SK-N-SH treated with all-trans-retinoic acid at 6 μM for 48 hours (cell line): Measurements from ENCODE around the gene CRHR1.

Source experiments
- ATAC-seq: fragments of 200-7000 bp; cut with Tn5 transposase; 3 replicates; pipeline ENCODE4 v1.9.1; 2020; ENCODE audit warnings: mild to moderate bottlenecking, moderate library complexity
- ARNTL ChIP-seq: fragments of 450-650 bp; formaldehyde crosslinking; IDR thresholded peaks from 2 replicates; pipeline ENCODE4 v1.5.0; 2020; ENCODE audit warnings: low read depth, mild to moderate bottlenecking, moderate library complexity, borderline replicate concordance
- BACH2 ChIP-seq: fragments of 250-450 bp; sonication (Bioruptor Pico); IDR thresholded peaks from 2 replicates; pipeline ENCODE4 v1.9.0; 2021; ENCODE audit warnings: mild to moderate bottlenecking, borderline replicate concordance
- CSDC2 ChIP-seq: fragments of 250-450 bp; sonication (Bioruptor Pico); IDR thresholded peaks from 2 replicates; pipeline ENCODE4 v1.5.0; 2020; ENCODE audit warnings: mild to moderate bottlenecking, moderate library complexity
- ESRRG ChIP-seq: fragments of 250-450 bp; sonication (Bioruptor Pico); IDR thresholded peaks from 2 replicates; pipeline ENCODE4 v1.6.1; 2021; ENCODE audit warnings: mild to moderate bottlenecking
- GLIS3 ChIP-seq: fragments of 250-450 bp; sonication (Bioruptor Pico); IDR thresholded peaks from 2 replicates; pipeline ENCODE4 v1.5.0; 2020; ENCODE audit warnings: mild to moderate bottlenecking, moderate library complexity
- PPARA ChIP-seq: fragments of 250-450 bp; sonication (Bioruptor Pico); IDR thresholded peaks from 2 replicates; pipeline ENCODE4 v1.5.0; 2020; ENCODE audit warnings: mild to moderate bottlenecking, borderline replicate concordance
- RARB ChIP-seq: fragments of 250-450 bp; sonication (Bioruptor Pico); IDR thresholded peaks from 2 replicates; pipeline ENCODE4 v1.8.0; 2021; ENCODE audit warnings: mild to moderate bottlenecking, moderate library complexity
- SNAI2 ChIP-seq: fragments of 250-450 bp; sonication (Bioruptor Pico); IDR thresholded peaks from 2 replicates; pipeline ENCODE4 v1.5.0; 2020; ENCODE audit warnings: mild to moderate bottlenecking, moderate library complexity
- TCF4 ChIP-seq: fragments of 250-450 bp; sonication (Bioruptor Pico); IDR thresholded peaks from 2 replicates; pipeline ENCODE4 v1.8.0; 2021; ENCODE audit warnings: mild to moderate bottlenecking, moderate library complexity, borderline replicate concordance
- TOX ChIP-seq: fragments of 250-450 bp; sonication (Bioruptor Pico); IDR thresholded peaks from 2 replicates; pipeline ENCODE4 v1.8.0; 2021; ENCODE audit warnings: mild to moderate bottlenecking, moderate library complexity, borderline replicate concordance
- ZC3H10 ChIP-seq: fragments of 250-450 bp; sonication (Bioruptor Pico); IDR thresholded peaks from 2 replicates; pipeline ENCODE4 v1.5.1; 2021; ENCODE audit warnings: mild to moderate bottlenecking, moderate library complexity
- ZFP3 ChIP-seq: fragments of 250-450 bp; sonication (Bioruptor Pico); IDR thresholded peaks from 2 replicates; pipeline ENCODE4 v1.5.0; 2020; ENCODE audit warnings: mild to moderate bottlenecking, moderate library complexity
- ZFP30 ChIP-seq: fragments of 450-650 bp; formaldehyde crosslinking; IDR thresholded peaks from 2 replicates; pipeline ENCODE4 v1.5.0; 2022; ENCODE audit warnings: mild to moderate bottlenecking, moderate library complexity
- ZNF565 ChIP-seq: fragments of 450-650 bp; formaldehyde crosslinking; conservative IDR thresholded peaks from 2 replicates; pipeline ENCODE4 v1.5.0; 2020; ENCODE audit warnings: low read depth, mild to moderate bottlenecking, moderate library complexity
- ZNF70 ChIP-seq: fragments of 450-650 bp; formaldehyde crosslinking; IDR thresholded peaks from 2 replicates; pipeline ENCODE4 v1.5.0; 2020; ENCODE audit warnings: mild to moderate bottlenecking, moderate library complexity
- TF ChIP-seq, protein P1 (sequence below): fragments of 250-450 bp; sonication (Bioruptor Pico); IDR thresholded peaks from 2 replicates; pipeline ENCODE4 v1.8.0; 2021; ENCODE audit warnings: low read depth, mild to moderate bottlenecking, moderate library complexity, borderline replicate concordance
- TF ChIP-seq, protein P2 (sequence below): fragments of 250-450 bp; sonication (Bioruptor Pico); IDR thresholded peaks from 2 replicates; pipeline ENCODE4 v1.5.1; 2020; ENCODE audit warnings: low read depth, mild to moderate bottlenecking, moderate library complexity
- TF ChIP-seq, protein P3 (sequence below): fragments of 250-450 bp; sonication (Bioruptor Pico); IDR thresholded peaks from 2 replicates; pipeline ENCODE4 v1.5.1; 2021; ENCODE audit warnings: mild to moderate bottlenecking, moderate library complexity
- TF ChIP-seq, protein P4 (sequence below): fragments of 250-450 bp; sonication (Bioruptor Pico); IDR thresholded peaks from 2 replicates; pipeline ENCODE4 v1.5.0; 2020; ENCODE audit warnings: mild to moderate bottlenecking, moderate library complexity

CRHR1 gene

DNA sequence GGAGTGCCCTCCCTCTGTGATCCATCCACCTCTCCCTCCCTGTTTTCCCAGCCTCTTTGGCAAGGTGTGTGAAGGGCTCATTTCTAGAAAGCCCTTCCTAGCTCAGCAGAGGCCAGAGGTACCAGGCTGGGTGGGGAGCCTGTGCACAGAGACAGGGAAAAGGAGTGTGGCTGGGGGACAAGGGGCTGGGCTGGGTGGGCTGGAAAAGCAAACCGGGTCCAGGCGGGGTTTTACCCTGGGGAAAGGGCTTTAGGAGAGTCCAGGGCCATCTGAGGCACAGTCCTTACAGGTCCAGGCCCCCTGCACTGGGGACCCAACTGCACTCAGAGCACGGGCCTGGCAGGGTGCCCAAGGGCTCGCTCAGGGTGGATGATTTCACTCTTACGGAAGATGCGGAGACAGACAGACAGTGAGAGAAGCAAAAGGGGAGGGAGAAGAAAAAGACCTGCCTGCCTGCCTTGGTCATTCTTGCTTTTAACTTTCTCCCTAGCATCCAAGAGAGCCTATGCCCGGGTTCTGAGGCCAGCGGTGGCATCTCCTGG lies 7.0 kb downstream of the CRHR1 start:
- TF ChIP-seq ESRRG (CRISPR knock-in tag) (no peak), ZFP3 (CRISPR knock-in tag) (no peak), TCF4 (CRISPR knock-in tag) (no peak), SNAI2 (CRISPR knock-in tag) (no peak), TOX (CRISPR knock-in tag) (no peak), ZNF70 (CRISPR knock-in tag) (no peak), BACH2 (CRISPR knock-in tag) (no peak)
- TF ChIP-seq, protein P1, sequence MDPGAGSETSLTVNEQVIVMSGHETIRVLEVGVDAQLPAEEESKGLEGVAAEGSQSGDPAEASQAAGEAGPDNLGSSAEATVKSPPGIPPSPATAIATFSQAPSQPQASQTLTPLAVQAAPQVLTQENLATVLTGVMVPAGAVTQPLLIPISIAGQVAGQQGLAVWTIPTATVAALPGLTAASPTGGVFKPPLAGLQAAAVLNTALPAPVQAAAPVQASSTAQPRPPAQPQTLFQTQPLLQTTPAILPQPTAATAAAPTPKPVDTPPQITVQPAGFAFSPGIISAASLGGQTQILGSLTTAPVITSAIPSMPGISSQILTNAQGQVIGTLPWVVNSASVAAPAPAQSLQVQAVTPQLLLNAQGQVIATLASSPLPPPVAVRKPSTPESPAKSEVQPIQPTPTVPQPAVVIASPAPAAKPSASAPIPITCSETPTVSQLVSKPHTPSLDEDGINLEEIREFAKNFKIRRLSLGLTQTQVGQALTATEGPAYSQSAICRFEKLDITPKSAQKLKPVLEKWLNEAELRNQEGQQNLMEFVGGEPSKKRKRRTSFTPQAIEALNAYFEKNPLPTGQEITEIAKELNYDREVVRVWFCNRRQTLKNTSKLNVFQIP (CRISPR knock-in tag) = no peak
- TF ChIP-seq, protein P2, sequence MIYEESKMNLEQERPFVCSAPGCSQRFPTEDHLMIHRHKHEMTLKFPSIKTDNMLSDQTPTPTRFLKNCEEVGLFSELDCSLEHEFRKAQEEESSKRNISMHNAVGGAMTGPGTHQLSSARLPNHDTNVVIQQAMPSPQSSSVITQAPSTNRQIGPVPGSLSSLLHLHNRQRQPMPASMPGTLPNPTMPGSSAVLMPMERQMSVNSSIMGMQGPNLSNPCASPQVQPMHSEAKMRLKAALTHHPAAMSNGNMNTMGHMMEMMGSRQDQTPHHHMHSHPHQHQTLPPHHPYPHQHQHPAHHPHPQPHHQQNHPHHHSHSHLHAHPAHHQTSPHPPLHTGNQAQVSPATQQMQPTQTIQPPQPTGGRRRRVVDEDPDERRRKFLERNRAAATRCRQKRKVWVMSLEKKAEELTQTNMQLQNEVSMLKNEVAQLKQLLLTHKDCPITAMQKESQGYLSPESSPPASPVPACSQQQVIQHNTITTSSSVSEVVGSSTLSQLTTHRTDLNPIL = no peak
- TF ChIP-seq, protein P3, sequence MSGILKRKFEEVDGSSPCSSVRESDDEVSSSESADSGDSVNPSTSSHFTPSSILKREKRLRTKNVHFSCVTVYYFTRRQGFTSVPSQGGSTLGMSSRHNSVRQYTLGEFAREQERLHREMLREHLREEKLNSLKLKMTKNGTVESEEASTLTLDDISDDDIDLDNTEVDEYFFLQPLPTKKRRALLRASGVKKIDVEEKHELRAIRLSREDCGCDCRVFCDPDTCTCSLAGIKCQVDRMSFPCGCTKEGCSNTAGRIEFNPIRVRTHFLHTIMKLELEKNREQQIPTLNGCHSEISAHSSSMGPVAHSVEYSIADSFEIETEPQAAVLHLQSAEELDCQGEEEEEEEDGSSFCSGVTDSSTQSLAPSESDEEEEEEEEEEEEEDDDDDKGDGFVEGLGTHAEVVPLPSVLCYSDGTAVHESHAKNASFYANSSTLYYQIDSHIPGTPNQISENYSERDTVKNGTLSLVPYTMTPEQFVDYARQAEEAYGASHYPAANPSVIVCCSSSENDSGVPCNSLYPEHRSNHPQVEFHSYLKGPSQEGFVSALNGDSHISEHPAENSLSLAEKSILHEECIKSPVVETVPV (CRISPR knock-in tag) = no peak
- no peak for ATAC-seq

DNA sequence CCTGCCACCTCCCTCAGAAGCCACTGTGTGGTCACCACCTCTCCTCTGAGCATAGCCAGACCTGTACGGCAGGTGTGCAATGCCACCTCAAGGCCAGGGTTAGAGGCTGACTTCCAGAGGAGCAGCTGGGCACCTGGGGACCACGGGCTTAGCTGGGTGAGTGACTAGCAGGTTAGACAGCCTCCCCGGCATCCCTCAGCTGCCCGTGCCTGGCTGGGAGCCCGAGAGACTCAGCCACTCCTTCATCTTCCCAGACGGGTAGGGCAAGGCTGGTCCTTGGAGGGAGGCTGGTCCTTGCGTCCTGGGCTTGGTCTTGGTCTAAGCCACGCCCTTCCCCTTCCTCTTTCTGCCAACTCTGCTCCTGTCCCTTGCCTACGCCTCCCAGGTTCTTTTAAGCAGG lies 7.8 kb downstream of the CRHR1 start:
- ATAC-seq = no peak
- TF ChIP-seq GLIS3 (CRISPR knock-in tag) (no peak), ZNF565 (no peak), ZC3H10 (CRISPR knock-in tag) (no peak)

DNA sequence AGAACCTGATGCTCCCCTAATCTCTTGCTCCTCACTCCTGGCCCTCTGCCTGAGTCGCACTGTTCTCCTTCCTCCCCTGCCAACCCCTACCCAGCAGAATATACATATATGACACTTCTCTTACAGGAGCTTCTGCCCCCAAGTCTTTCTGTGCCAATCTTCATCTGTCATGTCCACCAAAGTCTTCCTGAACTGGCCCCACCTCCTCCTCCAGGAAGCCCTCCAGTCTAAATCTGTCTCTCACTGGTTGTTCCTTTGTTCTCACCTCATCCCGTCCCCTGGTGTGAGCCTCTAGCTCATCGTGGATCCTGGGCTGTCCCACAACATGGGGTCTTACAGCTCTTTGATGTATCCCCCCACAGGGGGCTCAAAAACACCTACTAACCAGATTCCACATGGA lies 8.3 kb downstream of the CRHR1 start:
- no peak for ATAC-seq

More for the DNA sequence above, 8.3 kb downstream of the CRHR1 start:
- TF ChIP-seq PPARA (no peak), ESRRG (CRISPR knock-in tag) (no peak), ZNF70 (CRISPR knock-in tag) (no peak), ZC3H10 (CRISPR knock-in tag) (no peak), ARNTL (no peak), ZFP3 (CRISPR knock-in tag) (no peak), CSDC2 (CRISPR knock-in tag) (no peak), SNAI2 (CRISPR knock-in tag) (no peak), ZFP30 (CRISPR knock-in tag) (no peak), RARB (CRISPR knock-in tag) (no peak), TOX (CRISPR knock-in tag) (no peak), BACH2 (CRISPR knock-in tag) (no peak)
- TF ChIP-seq, protein P2 = no peak
- TF ChIP-seq, protein P4, sequence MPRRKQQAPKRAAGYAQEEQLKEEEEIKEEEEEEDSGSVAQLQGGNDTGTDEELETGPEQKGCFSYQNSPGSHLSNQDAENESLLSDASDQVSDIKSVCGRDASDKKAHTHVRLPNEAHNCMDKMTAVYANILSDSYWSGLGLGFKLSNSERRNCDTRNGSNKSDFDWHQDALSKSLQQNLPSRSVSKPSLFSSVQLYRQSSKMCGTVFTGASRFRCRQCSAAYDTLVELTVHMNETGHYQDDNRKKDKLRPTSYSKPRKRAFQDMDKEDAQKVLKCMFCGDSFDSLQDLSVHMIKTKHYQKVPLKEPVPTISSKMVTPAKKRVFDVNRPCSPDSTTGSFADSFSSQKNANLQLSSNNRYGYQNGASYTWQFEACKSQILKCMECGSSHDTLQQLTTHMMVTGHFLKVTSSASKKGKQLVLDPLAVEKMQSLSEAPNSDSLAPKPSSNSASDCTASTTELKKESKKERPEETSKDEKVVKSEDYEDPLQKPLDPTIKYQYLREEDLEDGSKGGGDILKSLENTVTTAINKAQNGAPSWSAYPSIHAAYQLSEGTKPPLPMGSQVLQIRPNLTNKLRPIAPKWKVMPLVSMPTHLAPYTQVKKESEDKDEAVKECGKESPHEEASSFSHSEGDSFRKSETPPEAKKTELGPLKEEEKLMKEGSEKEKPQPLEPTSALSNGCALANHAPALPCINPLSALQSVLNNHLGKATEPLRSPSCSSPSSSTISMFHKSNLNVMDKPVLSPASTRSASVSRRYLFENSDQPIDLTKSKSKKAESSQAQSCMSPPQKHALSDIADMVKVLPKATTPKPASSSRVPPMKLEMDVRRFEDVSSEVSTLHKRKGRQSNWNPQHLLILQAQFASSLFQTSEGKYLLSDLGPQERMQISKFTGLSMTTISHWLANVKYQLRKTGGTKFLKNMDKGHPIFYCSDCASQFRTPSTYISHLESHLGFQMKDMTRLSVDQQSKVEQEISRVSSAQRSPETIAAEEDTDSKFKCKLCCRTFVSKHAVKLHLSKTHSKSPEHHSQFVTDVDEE = no peak
- TF ChIP-seq, protein P3 (CRISPR knock-in tag) = no peak
